ENCODE results near the gene CYP2W1.
"Not testable (repeated sequence)": the region's sequence is repeated elsewhere in the genome, so short reads cannot be mapped to it uniquely, and the experiment has no call there.

The CYP2W1 gene

GRCh38 chr7:999149-999879 lies 16.3 kb downstream of the CYP2W1 start:
- no peak for DNase-seq

- DNase-seq: no peak
Observed at GRCh38 chr7:999941-1000935, 17.3 kb downstream of the CYP2W1 start.

GRCh38 chr7:1001069-1001770 lies 18.2 kb downstream of the CYP2W1 start:
- not testable (repeated sequence) for DNase-seq

- not testable (repeated sequence) for DNase-seq
Observed at GRCh38 chr7:1002026-1002425, 19.0 kb downstream of the CYP2W1 start.

- not testable (repeated sequence) for DNase-seq
Observed at GRCh38 chr7:1002445-1002844, 19.5 kb downstream of the CYP2W1 start.

- no peak for DNase-seq
Observed at GRCh38 chr7:1004018-1004852, 21.3 kb downstream of the CYP2W1 start.

- no peak for DNase-seq
Observed at GRCh38 chr7:1005303-1005702, 22.3 kb downstream of the CYP2W1 start.

GRCh38 chr7:1007901-1008300 lies 24.9 kb downstream of the CYP2W1 start:
- no peak for DNase-seq

- no peak for DNase-seq
Observed at GRCh38 chr7:1008733-1009363, 25.9 kb downstream of the CYP2W1 start.

- DNase-seq: no peak
Observed at GRCh38 chr7:1009747-1010146, 26.8 kb downstream of the CYP2W1 start.

- no peak for DNase-seq
Observed at GRCh38 chr7:1010226-1010625, 27.2 kb downstream of the CYP2W1 start.

GRCh38 chr7:1011297-1012003 lies 28.5 kb downstream of the CYP2W1 start:
- no peak for DNase-seq

GRCh38 chr7:1012004-1012715 lies 29.2 kb downstream of the CYP2W1 start:
- DNase-seq: no peak

GRCh38 chr7:1012716-1013095 lies 29.7 kb downstream of the CYP2W1 start:
- DNase-seq: no peak

- no peak for DNase-seq
Observed at GRCh38 chr7:1013581-1013980, 30.6 kb downstream of the CYP2W1 start.

GRCh38 chr7:1014681-1015080 lies 31.7 kb downstream of the CYP2W1 start:
- no peak for DNase-seq

GRCh38 chr7:1015196-1016121 lies 32.5 kb downstream of the CYP2W1 start:
- DNase-seq: no peak

- DNase-seq: no peak
Observed at GRCh38 chr7:1016577-1017531, 33.9 kb downstream of the CYP2W1 start.
